Measurements from ENCODE around the gene MEF2C.

DNA sequence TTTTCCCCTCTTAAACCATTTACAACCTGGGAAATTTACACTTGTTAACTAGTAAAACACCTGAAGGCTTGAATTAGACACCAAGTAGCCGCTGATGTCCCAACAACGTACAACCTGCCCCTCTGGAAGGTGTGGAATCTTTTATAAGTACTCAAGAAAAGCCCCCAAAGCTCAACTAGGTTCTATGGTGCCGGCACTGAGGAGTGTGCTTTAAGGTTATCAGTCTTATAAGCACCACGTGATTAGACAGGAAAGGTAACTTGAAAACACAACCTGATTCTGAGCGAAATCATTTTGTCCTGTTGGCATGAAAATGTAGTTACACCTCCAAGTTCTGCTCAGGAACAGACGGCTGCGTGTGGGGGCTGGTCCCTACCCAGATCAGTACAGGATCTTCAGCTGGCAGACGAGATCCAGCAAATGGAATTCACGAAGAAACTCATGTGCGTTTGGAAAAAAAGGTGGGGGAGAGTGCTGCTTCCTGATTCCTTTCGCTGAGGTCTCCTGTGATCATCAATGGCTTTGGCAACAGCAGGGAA lies 195.5 kb downstream of the MEF2C start:
- TF ChIP-seq, protein P1, sequence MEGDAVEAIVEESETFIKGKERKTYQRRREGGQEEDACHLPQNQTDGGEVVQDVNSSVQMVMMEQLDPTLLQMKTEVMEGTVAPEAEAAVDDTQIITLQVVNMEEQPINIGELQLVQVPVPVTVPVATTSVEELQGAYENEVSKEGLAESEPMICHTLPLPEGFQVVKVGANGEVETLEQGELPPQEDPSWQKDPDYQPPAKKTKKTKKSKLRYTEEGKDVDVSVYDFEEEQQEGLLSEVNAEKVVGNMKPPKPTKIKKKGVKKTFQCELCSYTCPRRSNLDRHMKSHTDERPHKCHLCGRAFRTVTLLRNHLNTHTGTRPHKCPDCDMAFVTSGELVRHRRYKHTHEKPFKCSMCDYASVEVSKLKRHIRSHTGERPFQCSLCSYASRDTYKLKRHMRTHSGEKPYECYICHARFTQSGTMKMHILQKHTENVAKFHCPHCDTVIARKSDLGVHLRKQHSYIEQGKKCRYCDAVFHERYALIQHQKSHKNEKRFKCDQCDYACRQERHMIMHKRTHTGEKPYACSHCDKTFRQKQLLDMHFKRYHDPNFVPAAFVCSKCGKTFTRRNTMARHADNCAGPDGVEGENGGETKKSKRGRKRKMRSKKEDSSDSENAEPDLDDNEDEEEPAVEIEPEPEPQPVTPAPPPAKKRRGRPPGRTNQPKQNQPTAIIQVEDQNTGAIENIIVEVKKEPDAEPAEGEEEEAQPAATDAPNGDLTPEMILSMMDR (IDR thresholded peaks at IDR 0.05): no peak
- TF ChIP-seq POLR2A (IDR thresholded peaks at IDR 0.05): no peak
- TF ChIP-seq POLR2AphosphoS5 (IDR thresholded peaks at IDR 0.05): no peak

Measured in stomach (tissue), 4 donors.